Esophagus (tissue), 2 donors: ENCODE data around the gene LAMC3. TPM values are rescaled to one million over a fixed set of nuclear protein-coding genes. Genes with fewer than 3 reads are reported as not detected.

Experiments used
- H3K27ac ChIP-seq, 2 donors: one replicate each; pipeline ENCODE4 v1.5.1; 2013; ENCODE audit warnings: low read depth in 2 of 2, mild to moderate bottlenecking in 2 of 2, inconsistent platforms in 1 of 2, low read length in 1 of 2, moderate library complexity in 1 of 2
- H3K27me3 ChIP-seq, 2 donors: one replicate each; pipeline ENCODE4 v1.6.1; 2013; ENCODE audit warnings: low read length in 2 of 2, control low read depth in 1 of 2, mild to moderate bottlenecking in 1 of 2; ENCODE audit not compliant: insufficient read depth in 2 of 2, control insufficient read depth in 1 of 2
- H3K36me3 ChIP-seq, 2 donors: one replicate each; pipeline ENCODE4 v1.6.1; 2013; ENCODE audit warnings: low read length in 1 of 2; ENCODE audit not compliant: control insufficient read depth in 2 of 2, insufficient read depth in 2 of 2
- H3K4me1 ChIP-seq, 2 donors: one replicate each; pipeline ENCODE4 v1.6.1; 2013; ENCODE audit warnings: low read length in 1 of 2; ENCODE audit not compliant: control insufficient read depth in 2 of 2, insufficient read depth in 2 of 2
- H3K4me3 ChIP-seq, 2 donors: one replicate each; pipeline ENCODE4 v1.5.1; 2013; ENCODE audit warnings: low read length in 2 of 2, mild to moderate bottlenecking in 2 of 2, low read depth in 1 of 2, moderate library complexity in 1 of 2
- H3K9me3 ChIP-seq, 2 donors: one replicate each; pipeline ENCODE4 v1.6.1; 2013; ENCODE audit warnings: mild to moderate bottlenecking in 2 of 2, low read depth in 1 of 2, low read length in 1 of 2, moderate library complexity in 1 of 2; ENCODE audit not compliant: control insufficient read depth in 2 of 2, insufficient read depth in 1 of 2
- WGBS, 2 donors: extraction: QIAGEN DNeasy Blood & Tissue Kit; methylation state at CpG; one replicate each; pipeline ENCODE4 v1.1.7; 2013; 5-methylcytosine and 5-hydroxymethylcytosine counted together
- polyA plus RNA-seq, 2 donors: library from polyadenylated mRNA; stranded (reverse); fragments of 200-250 nt; gene quantifications; one replicate each; pipeline ENCODE4 v1.2.3, GENCODE V29; 2013
- donor health status: healthy with polysubstance abuse.
- donor health status: Bipolar disorder and iron deficiency.

Gene LAMC3
- polyA plus RNA-seq, 2 donors = 1.1 to 1.2 TPM

- no peak overlapping the region for H3K4me3 ChIP-seq
- no peaks in the 10 kb centered on the region for H3K36me3 ChIP-seq
- no peak overlapping the region for H3K27ac ChIP-seq
- no peaks in the 10 kb centered on the region for H3K4me1 ChIP-seq
- WGBS, 2 donors = 55 to 56% methylated on average over 23 of the region's 23 CpGs
- H3K9me3 ChIP-seq = no peaks in the 10 kb centered on the region
- H3K27me3 ChIP-seq = no peaks in the 10 kb centered on the region
These were observed 18.5 kb upstream of the LAMC3 start for GRCh38 chr9:130990306-130990977.

- Histone ChIP-seq H3K4me1 (no peaks in the 10 kb centered on the region), H3K4me3 (no peak overlapping the region), H3K9me3 (no peaks in the 10 kb centered on the region), H3K27ac (no peak overlapping the region), H3K27me3 (no peaks in the 10 kb centered on the region), H3K36me3 (no peaks in the 10 kb centered on the region)
- WGBS, 2 donors = 47 to 57% methylated on average over 26 of the region's 26 CpGs
These were observed 17.8 kb upstream of the LAMC3 start for GRCh38 chr9:130990978-130991777.

- WGBS, 2 donors = 68 to 71% methylated on average over 20 of the region's 20 CpGs
- H3K4me3 ChIP-seq = no peak overlapping the region
- no peaks in the 10 kb centered on the region for H3K36me3 ChIP-seq
- no peak overlapping the region for H3K27ac ChIP-seq
- H3K4me1 ChIP-seq = no peaks in the 10 kb centered on the region
- H3K9me3 ChIP-seq = no peaks in the 10 kb centered on the region
- H3K27me3 ChIP-seq = no peaks in the 10 kb centered on the region
These were observed 16.9 kb upstream of the LAMC3 start for GRCh38 chr9:130991778-130992681.

GRCh38 chr9:130992682-130993032 is 16.3 kb upstream of the LAMC3 start:
- 88 to 95% methylated on average over 10 of the region's 10 CpGs for WGBS, 2 donors
- Histone ChIP-seq H3K27me3 (no peaks in the 10 kb centered on the region), H3K4me3 (no peak overlapping the region)

GRCh38 chr9:130993303-130994030 is 15.5 kb upstream of the LAMC3 start:
- no peaks in the 10 kb centered on the region for H3K36me3 ChIP-seq
- H3K27me3 ChIP-seq = peaks cover 0 to under 1% of the 10 kb centered on the region in 2 donors
- no peak overlapping the region for H3K4me3 ChIP-seq
- no peak overlapping the region for H3K27ac ChIP-seq
- no peaks in the 10 kb centered on the region for H3K4me1 ChIP-seq
- WGBS, 2 donors = 73 to 77% methylated on average over 14 of the region's 14 CpGs
- H3K9me3 ChIP-seq = no peaks in the 10 kb centered on the region

More at GRCh38 chr9:130992682-130993032, 16.3 kb upstream of the LAMC3 start:
- H3K9me3 ChIP-seq = no peaks in the 10 kb centered on the region
- no peaks in the 10 kb centered on the region for H3K36me3 ChIP-seq
- no peaks in the 10 kb centered on the region for H3K4me1 ChIP-seq
- no peak overlapping the region for H3K27ac ChIP-seq

- WGBS, 2 donors = 60 to 67% methylated on average over 6 of the region's 6 CpGs
- Histone ChIP-seq H3K4me3 (no peak overlapping the region), H3K9me3 (no peaks in the 10 kb centered on the region), H3K27me3 (peaks cover 0 to 5% of the 10 kb centered on the region in 2 donors), H3K36me3 (no peaks in the 10 kb centered on the region), H3K4me1 (peaks cover 0 to 3% of the 10 kb centered on the region in 2 donors), H3K27ac (no peak overlapping the region)
These were observed 14.6 kb upstream of the LAMC3 start for GRCh38 chr9:130994135-130995085.

- Histone ChIP-seq H3K9me3 (no peaks in the 10 kb centered on the region), H3K27me3 (peaks cover 0 to 5% of the 10 kb centered on the region in 2 donors), H3K4me3 (no peak overlapping the region), H3K4me1 (peaks cover 0 to 3% of the 10 kb centered on the region in 2 donors), H3K36me3 (no peaks in the 10 kb centered on the region), H3K27ac (no peak overlapping the region)
- 48 to 49% methylated on average over 15 of the region's 15 CpGs for WGBS, 2 donors
These were observed 13.6 kb upstream of the LAMC3 start for GRCh38 chr9:130995086-130996011.

GRCh38 chr9:130996205-130996604 is 12.8 kb upstream of the LAMC3 start:
- no peak overlapping the region for H3K4me3 ChIP-seq
- no peak overlapping the region for H3K27ac ChIP-seq
- H3K4me1 ChIP-seq = peaks cover 0 to 3% of the 10 kb centered on the region in 2 donors
- WGBS, 2 donors = 92 to 94% methylated on average over 8 of the region's 8 CpGs
- H3K27me3 ChIP-seq = peaks cover 0 to 5% of the 10 kb centered on the region in 2 donors
- H3K9me3 ChIP-seq = no peaks in the 10 kb centered on the region
- H3K36me3 ChIP-seq = no peaks in the 10 kb centered on the region
